ENCODE data around the gene TNFAIP2.

TNFAIP2 gene

DNA sequence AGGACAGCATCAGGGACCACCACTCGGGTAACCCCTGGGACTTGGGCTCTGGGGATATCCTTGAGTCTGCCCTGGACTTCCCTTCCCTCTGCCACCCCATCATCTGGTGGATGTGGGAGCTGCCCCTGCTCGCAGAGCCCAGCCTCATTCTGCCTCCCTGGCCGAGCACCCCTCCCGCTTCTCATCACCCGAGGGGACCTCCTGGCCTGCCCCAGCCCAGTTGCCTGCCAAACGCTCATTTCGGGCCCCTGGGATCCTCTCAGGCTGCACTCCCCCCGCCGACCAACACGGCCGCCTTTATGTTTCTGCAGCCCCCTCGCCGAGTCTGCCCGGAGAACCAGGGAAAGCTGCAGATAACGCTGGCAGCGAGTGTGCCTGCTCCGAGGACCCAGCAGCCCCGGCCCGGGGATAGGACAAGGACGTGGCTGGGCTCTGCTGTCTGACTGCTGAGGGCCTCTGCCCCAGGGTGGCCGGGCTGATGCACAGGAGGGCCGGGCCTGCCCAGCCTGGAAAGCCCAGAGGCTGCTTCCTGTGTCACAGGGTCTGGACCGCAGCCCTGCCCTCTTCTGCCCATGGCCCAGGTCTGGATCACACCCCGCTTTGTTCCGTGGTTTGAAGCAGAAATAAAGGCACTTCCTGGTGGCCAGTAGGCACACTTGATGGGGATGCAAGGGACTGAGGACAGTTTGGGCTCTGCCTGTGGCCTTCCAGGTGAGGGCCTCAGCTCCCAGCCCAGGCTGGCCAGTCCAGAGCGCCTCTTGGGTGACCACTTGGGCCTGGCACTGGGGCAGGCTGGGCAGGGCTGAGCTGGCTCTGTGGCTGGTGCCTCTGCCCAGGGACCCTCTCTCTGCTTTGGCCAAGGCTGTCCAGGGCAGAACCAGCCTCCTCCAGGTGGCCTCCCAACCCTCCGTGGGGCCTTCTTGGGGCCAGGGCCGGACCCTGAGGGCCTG, 33.6 kb upstream of the TNFAIP2 start:
- H3K4me3 ChIP-seq (ENCODE audit: low read depth, low read length): no peak overlapping the region
- TF ChIP-seq, protein P1, sequence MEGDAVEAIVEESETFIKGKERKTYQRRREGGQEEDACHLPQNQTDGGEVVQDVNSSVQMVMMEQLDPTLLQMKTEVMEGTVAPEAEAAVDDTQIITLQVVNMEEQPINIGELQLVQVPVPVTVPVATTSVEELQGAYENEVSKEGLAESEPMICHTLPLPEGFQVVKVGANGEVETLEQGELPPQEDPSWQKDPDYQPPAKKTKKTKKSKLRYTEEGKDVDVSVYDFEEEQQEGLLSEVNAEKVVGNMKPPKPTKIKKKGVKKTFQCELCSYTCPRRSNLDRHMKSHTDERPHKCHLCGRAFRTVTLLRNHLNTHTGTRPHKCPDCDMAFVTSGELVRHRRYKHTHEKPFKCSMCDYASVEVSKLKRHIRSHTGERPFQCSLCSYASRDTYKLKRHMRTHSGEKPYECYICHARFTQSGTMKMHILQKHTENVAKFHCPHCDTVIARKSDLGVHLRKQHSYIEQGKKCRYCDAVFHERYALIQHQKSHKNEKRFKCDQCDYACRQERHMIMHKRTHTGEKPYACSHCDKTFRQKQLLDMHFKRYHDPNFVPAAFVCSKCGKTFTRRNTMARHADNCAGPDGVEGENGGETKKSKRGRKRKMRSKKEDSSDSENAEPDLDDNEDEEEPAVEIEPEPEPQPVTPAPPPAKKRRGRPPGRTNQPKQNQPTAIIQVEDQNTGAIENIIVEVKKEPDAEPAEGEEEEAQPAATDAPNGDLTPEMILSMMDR (IDR thresholded peaks at IDR 0.05; ENCODE audit: borderline replicate concordance, insufficient read depth, low read depth, low read length): no peak

DNA sequence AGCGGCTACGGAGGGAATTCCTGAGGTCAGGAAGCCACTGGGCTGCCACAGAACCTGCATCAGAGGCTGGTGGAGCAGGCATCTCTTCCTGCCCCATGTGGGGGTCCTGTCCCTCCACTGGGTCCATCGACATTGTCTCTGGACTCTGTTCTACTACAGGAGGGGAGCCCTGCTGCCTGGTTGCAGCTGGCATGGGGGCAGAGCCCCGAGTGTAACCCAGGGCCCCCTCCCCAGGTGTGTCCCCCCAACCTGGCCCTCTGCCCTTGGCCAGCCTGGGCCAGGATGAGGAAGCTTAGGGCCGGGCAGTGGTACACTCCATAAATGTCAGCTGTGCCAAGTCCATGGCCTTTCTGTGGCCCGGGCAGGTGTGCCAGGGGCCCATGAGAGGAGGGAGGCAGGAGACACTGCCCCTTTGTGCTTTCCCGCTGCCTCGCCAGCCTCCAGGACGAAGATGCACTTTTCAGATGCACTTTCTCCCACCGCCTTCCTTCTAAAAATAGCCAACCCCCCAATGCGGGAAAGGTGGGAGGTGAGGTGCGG, 32.7 kb upstream of the TNFAIP2 start:
- no peak overlapping the region for H3K4me3 ChIP-seq (ENCODE audit: low read depth, low read length)
- TF ChIP-seq, protein P1 (IDR thresholded peaks at IDR 0.05; ENCODE audit: borderline replicate concordance, insufficient read depth, low read depth, low read length): no peak

DNA sequence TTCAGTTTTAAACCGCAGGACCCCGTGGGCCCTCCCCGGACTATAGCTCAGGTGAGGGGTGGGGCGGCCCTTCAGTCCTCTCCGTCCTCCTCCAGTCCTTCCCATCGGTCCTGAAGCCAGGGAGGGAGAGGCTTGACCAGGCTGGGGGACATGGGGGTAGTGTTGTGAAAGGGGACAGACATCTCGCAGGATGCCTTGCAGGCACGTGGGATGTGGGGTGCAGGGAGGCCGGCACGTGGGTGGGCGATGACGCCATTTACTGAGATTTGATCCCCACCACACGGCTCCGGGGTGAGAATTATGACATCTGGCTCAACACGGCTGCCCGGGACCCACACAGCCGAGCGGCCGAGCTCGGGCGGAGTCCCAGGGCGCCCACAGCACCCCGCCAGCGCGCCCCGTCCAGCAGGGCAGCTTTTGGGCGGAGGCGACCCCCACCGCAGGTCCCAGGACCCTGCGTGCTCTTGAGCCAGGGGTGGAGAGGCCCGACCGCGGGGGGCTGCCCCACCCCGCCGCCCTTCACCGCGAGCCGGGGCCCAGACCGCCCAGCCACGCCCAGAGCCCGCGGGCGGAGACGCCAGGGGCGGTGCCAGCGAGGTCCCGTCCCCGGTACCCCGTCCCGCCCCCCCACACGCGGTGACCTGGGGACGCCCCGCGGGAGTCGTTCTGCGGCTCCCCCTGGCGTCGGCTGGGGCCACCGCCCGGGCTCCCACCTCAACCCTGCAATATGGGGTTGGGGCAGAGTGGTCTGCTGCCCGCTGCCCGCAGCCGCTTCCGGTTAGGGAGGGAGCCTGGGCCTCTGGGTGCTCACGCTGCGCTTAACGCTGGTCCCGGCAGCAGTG, 32.0 kb upstream of the TNFAIP2 start:
- peak overlapping the region; percentile 40 for H3K4me3 ChIP-seq (ENCODE audit: low read depth, low read length)
- TF ChIP-seq, protein P1 (IDR thresholded peaks at IDR 0.05; ENCODE audit: borderline replicate concordance, insufficient read depth, low read depth, low read length): peak; percentile 64

DNA sequence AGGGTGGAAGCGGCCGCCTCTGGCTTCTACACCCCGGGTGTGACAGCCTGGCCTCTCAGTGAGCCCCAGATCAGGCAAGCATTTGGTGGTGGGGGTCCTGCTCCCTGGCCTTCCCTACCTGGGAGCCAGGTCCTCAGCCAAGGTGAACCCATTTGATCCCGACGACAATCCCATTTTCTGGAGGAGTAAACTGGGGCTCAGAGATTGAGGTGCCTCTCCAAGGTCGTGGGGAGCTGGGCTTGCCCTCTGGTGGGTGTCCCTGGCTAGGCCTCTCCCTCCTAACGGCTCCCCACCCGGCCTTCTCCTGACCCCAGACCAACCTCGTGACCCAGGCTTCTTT, 31.4 kb upstream of the TNFAIP2 start:
- peak overlapping the region; percentile 7 for H3K4me3 ChIP-seq (ENCODE audit: low read depth, low read length)
- TF ChIP-seq, protein P1 (IDR thresholded peaks at IDR 0.05; ENCODE audit: borderline replicate concordance, insufficient read depth, low read depth, low read length): no peak

DNA sequence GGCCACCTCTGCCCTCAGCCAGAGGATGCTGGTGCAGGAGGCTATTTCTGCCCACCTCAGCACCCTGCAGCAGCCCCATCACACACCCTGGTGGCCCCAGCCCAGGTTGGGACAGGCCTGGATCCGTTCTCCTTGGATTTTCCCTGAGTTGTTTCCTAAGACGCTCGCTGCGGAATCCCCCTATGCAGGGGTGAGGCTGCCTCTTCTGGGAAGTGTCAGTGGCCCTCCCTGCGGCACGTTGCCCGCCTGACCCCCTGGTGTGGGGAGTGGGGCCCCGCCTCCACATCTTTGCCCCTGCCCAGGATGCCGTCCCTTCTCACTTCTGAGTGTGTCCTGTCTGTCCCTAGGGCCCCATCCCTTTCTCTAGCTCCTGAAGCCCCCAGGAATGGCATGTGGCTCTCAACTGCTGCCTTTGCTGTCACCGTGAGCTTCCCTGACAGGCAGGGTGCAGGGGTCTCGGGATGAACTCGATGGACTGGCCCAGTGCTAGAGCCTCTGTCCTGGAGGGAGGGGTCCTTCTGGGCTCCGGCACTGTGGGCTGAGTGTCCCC, 29.3 kb upstream of the TNFAIP2 start:
- no peak overlapping the region for H3K4me3 ChIP-seq (ENCODE audit: low read depth, low read length)
- TF ChIP-seq, protein P1 (IDR thresholded peaks at IDR 0.05; ENCODE audit: borderline replicate concordance, insufficient read depth, low read depth, low read length): no peak

DNA sequence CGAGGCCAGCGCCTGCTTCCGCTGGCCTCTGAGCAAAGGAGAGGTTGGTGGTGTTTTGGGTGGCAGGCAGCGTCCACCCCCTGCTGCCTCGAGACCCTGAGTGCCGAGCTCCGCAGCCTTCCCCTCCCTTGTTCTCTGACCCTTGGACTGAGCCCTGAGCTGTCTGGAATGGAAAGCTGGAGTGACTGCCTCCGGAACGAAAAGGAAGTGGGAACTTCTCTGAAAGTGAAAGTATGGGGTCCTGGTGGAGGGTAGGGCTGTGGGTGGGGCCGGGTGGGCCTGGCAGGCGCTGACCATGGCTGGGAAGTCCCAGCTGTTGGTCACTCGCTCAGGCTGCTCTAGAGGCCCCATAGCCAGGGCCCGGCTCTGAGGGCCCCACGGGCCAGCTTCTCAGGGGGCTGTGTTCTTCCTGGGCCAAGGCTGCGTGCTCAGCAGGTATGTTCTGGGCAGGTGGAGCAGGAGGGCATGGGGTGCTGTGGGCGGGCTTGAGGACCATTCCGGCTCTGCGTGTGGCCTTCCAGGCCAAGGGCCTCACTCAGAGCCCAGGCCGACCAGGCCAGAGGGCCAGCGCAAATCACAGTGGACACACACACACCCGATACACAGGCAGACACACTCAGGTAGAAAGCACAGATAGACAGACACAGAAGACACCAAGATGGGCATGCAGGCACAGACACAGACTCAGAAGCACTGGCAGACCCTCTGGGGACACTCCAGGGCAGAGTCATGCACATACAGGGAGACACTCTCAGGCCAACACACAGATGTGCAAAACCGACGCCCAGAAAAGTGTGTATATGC, 28.7 kb upstream of the TNFAIP2 start, which contains the start of gene EXOC3L4:
EXOC3L4 (plus strand) TSS at position 320 of the 804 bp plus-strand sequence. CDS start 5,495 bp downstream, outside the sequence.
- no peak within 1 kb of the TSS for H3K4me3 ChIP-seq (ENCODE audit: low read depth, low read length)
- TF ChIP-seq, protein P1 (IDR thresholded peaks at IDR 0.05; ENCODE audit: borderline replicate concordance, insufficient read depth, low read depth, low read length): no peak
